ENCODE measurements around the gene AVPR1B.
A peak's percentile ranks its signal among the peaks of the same experiment; 100 is the strongest.

Gene AVPR1B

DNA sequence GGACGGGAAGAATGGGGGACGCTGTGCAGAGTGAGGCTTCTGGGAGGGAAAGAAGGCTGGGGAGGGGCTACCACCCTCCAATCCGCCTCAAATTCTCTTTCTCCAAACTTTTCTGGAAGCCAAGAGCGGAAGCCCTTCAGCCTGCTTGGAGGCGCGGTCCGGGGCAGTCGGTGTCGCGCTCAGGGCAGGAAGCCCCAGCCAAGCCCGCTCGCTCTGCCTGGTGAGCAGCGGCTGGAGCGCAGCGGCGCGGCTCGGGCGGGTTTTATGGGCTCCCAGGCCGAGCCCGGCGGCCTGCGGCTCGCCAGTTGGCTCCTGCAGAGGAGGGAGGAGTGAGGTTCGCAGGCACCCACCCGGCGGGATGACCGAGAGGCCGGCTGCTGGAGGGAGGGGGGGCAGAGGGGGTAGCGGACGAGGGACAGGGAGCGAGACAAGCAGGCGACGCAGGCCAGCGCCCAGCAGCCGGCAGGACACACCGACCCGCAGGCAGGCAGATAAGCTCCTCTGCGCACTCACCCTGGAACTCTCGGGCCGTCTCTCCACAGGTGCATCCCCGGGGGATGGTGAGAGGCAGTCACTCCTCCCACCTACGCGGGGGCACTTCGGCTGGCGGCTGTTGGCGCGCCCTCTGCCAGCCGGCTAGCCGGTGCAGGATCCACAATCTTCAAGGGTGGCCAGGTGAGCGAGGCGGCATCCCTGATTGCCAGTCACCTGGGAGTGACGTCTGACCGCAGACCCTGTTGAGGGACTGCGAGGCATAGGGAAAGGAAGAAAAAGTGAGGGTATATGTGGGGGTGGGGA, at the start of gene AVPR1B:
Gene AVPR1B, minus strand, starts transcription at position 238 of the 798 bp plus-strand sequence. CDS start 498 bp downstream, outside the sequence.
- H3K36me3 Mint-ChIP-seq: peaks cover 4% of the 10 kb centered on the region in 2 donors
- ATAC-seq (replicated peaks) (peak; percentile 84 to 85), DNase-seq (peak; percentile 33)
- H3K27ac Mint-ChIP-seq: peak within 1 kb of the TSS; percentile 63
- peaks cover 36 to 62% of the 10 kb centered on the region in 2 donors for H3K27me3 Mint-ChIP-seq
- H3K4me1 Mint-ChIP-seq: peaks cover 25 to 35% of the 10 kb centered on the region in 2 donors
- H3K4me3 Mint-ChIP-seq: peak within 1 kb of the TSS; percentile 68 to 73
- peaks cover 5 to 9% of the 10 kb centered on the region in 2 donors for H3K9me3 Mint-ChIP-seq

DNA sequence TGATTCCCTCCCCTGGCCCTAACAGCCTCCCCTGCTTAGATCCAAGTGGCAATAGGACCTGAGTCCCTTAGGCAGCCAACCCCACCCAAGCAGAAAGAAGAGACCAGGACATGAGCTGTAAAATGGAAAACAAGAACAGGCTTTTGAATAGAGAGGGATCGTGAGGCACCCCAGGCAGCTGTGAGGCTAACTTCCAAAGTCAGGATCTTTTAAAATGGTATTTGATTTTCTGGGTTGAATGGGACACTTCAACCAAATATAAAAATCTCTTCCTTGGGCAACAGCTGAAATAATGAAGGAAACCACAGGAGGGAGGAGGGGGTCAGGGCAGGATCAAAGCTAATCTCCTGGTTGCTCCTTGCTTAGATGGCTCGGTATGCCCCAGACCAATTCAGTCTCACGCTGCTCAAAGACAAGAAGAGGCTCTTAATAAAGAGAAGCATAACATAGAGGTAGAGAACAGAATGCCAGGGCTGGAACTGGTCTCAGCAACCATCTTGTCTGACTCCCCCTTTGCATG, 28.6 kb upstream of the AVPR1B start:
- DNase-seq (no peak), ATAC-seq (replicated peaks) (no peak)
- Mint-ChIP-seq H3K27ac (no peak overlapping the region), H3K27me3 (peaks cover 12 to 16% of the 10 kb centered on the region in 2 donors), H3K4me3 (no peak overlapping the region), H3K9me3 (peaks cover 0 to 4% of the 10 kb centered on the region in 2 donors), H3K4me1 (no peaks in the 10 kb centered on the region), H3K36me3 (no peaks in the 10 kb centered on the region)

- H3K4me1 Mint-ChIP-seq: no peaks in the 10 kb centered on the region
- peaks cover 0 to 4% of the 10 kb centered on the region in 2 donors for H3K9me3 Mint-ChIP-seq
- DNase-seq: no peak
- no peak overlapping the region for H3K4me3 Mint-ChIP-seq
- H3K36me3 Mint-ChIP-seq: no peaks in the 10 kb centered on the region
- no peak for ATAC-seq (replicated peaks)
- H3K27me3 Mint-ChIP-seq: peaks cover 24 to 27% of the 10 kb centered on the region in 2 donors
- no peak overlapping the region for H3K27ac Mint-ChIP-seq
These were observed 27.4 kb upstream of the AVPR1B start for GRCh38 chr1:206144605-206145004.

DNA sequence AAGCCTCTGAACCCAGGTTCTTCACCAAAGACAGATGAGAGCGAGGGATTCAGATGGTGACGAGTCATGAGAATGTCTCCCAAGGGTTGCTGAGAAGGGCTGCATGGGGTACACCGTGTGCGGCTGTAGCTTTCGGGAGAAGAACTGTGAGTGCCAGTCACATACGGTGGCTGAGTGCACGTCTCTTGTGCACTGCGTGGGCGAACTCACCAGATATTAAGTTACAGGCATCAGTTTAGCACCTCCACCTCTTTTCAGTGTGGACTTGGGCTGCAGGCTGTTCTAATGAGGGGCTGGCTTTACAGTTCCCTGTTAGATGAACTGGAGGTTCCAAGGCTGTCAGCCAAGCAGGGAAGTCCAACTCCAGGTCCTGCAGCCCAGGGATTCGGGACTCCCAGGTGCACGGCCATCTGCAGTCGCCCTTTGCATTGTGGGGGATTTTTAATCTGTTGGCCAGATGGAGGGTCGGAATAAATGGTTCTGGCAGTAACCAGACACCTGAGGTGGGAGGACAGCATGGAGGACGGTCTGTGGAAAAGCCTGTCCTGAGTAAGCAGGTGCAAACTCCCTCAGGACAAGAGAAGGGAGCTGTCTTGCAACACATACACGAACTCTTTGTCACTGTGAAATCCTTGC, 26.5 kb upstream of the AVPR1B start:
- DNase-seq: no peak
- Mint-ChIP-seq H3K9me3 (peaks cover 0 to 4% of the 10 kb centered on the region in 2 donors), H3K27ac (no peak overlapping the region)

GRCh38 chr1:206142770-206143169, 25.6 kb upstream of the AVPR1B start:
- DNase-seq (no peak), ATAC-seq (replicated peaks) (no peak)
- H3K4me3 Mint-ChIP-seq: no peak overlapping the region
- H3K4me1 Mint-ChIP-seq: no peaks in the 10 kb centered on the region
- H3K9me3 Mint-ChIP-seq: no peaks in the 10 kb centered on the region
- no peak overlapping the region for H3K27ac Mint-ChIP-seq
- no peaks in the 10 kb centered on the region for H3K36me3 Mint-ChIP-seq
- H3K27me3 Mint-ChIP-seq: peaks cover 26 to 41% of the 10 kb centered on the region in 2 donors

More for the DNA sequence above, 26.5 kb upstream of the AVPR1B start:
- no peaks in the 10 kb centered on the region for H3K36me3 Mint-ChIP-seq
- no peak overlapping the region for H3K4me3 Mint-ChIP-seq
- ATAC-seq (replicated peaks): no peak
- H3K4me1 Mint-ChIP-seq: no peaks in the 10 kb centered on the region
- peaks cover 26 to 34% of the 10 kb centered on the region in 2 donors for H3K27me3 Mint-ChIP-seq

GRCh38 chr1:206142011-206142410, 24.8 kb upstream of the AVPR1B start:
- Mint-ChIP-seq H3K27ac (no peak overlapping the region), H3K4me1 (no peaks in the 10 kb centered on the region), H3K4me3 (no peak overlapping the region), H3K36me3 (no peaks in the 10 kb centered on the region), H3K9me3 (no peaks in the 10 kb centered on the region), H3K27me3 (peaks cover 26 to 41% of the 10 kb centered on the region in 2 donors)
- DNase-seq (no peak), ATAC-seq (replicated peaks) (no peak)

DNA sequence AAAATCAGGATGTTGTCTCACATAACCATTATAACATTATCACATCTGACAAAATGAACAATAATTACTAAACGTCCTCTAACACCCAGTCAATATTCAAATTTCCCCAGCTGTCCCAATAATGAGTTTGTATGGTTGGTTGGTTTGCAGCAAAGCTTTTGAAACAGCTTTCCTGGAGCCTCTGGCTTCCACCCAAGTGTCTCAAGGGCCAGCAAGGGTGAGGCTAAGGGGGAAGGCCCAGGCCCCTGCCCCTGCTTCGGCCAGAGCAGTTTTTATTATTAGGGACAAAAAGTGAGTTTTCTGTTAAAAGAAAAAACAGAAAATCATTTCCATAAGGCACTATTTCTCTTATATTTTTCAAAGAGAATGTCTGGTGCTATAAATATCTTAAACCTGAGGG, 19.1 kb upstream of the AVPR1B start:
- Mint-ChIP-seq H3K4me3 (no peak overlapping the region), H3K27ac (peak overlapping the region; percentile 20), H3K27me3 (peaks cover 14 to 25% of the 10 kb centered on the region in 2 donors), H3K36me3 (no peaks in the 10 kb centered on the region), H3K9me3 (no peaks in the 10 kb centered on the region), H3K4me1 (peaks cover 7 to 13% of the 10 kb centered on the region in 2 donors)
- no peak for DNase-seq
- ATAC-seq (replicated peaks): no peak

- peaks cover 8 to 20% of the 10 kb centered on the region in 2 donors for H3K27me3 Mint-ChIP-seq
- no peaks in the 10 kb centered on the region for H3K9me3 Mint-ChIP-seq
- peak overlapping the region; percentile 6 for H3K27ac Mint-ChIP-seq
- H3K36me3 Mint-ChIP-seq: no peaks in the 10 kb centered on the region
- peaks cover 7 to 13% of the 10 kb centered on the region in 2 donors for H3K4me1 Mint-ChIP-seq
- DNase-seq (no peak), ATAC-seq (replicated peaks) (peak in 1 of 2 donors; percentile 55)
- no peak overlapping the region for H3K4me3 Mint-ChIP-seq
These were observed 18.1 kb upstream of the AVPR1B start for GRCh38 chr1:206135248-206135647.

- Mint-ChIP-seq H3K27ac (no peak overlapping the region), H3K4me3 (no peak overlapping the region), H3K36me3 (no peaks in the 10 kb centered on the region), H3K9me3 (no peaks in the 10 kb centered on the region), H3K27me3 (peaks cover 0 to 8% of the 10 kb centered on the region in 2 donors), H3K4me1 (peaks cover 7 to 13% of the 10 kb centered on the region in 2 donors)
- DNase-seq (no peak), ATAC-seq (replicated peaks) (no peak)
These were observed 16.7 kb upstream of the AVPR1B start for GRCh38 chr1:206133751-206134415.

DNA sequence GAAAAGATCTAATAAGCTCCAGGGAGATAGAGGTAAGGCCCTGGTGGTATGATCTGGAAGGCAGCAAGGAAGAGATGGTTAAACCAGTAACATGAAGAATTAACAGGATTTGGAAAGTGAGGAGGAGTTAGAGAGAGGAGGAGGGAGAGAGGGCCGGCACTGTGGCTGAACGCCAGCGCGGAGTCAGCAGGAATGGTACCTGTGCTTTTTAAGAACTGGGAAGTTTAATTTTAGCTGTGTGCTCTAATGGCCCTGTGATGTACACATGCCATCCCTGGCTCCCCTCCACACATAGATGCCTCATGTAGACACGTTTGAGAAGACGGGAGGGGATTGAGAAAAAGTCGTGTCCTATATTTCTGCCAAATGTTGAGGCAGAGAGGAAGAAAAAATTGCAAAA, 13.8 kb upstream of the AVPR1B start:
- Mint-ChIP-seq H3K27me3 (peaks cover 8 to 16% of the 10 kb centered on the region in 2 donors), H3K36me3 (no peaks in the 10 kb centered on the region), H3K27ac (no peak overlapping the region), H3K4me1 (peaks cover 7 to 13% of the 10 kb centered on the region in 2 donors), H3K4me3 (no peak overlapping the region), H3K9me3 (no peaks in the 10 kb centered on the region)
- DNase-seq (no peak), ATAC-seq (replicated peaks) (no peak)

DNA sequence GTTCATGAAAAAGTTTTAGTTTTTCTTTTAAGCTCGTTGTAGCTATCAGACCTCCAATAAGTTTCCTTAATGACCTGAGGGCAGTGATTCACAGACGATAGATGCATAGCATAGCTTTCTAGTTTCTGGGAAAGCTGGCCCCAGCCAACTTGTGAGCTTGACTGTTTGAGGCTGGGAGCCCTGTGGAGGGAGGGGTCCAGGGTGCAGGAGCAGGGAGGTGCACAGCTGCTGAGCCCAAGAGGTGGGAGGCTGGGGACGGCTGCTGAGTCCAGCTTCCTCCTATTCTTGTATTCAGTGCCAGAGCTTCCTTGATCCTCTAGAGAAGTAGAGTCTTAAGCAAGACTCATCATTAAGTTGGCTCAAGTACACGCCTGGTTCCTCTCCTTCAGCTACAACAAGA, 11.0 kb upstream of the AVPR1B start:
- Mint-ChIP-seq H3K36me3 (peaks cover 0 to 2% of the 10 kb centered on the region in 2 donors), H3K4me3 (no peak overlapping the region), H3K9me3 (no peaks in the 10 kb centered on the region), H3K4me1 (peaks cover 0 to 2% of the 10 kb centered on the region in 2 donors), H3K27ac (no peak overlapping the region), H3K27me3 (peaks cover 18 to 22% of the 10 kb centered on the region in 2 donors)
- no peak for ATAC-seq (replicated peaks)
- no peak for DNase-seq

GRCh38 chr1:206127336-206127735, 10.1 kb upstream of the AVPR1B start:
- Mint-ChIP-seq H3K4me1 (peaks cover 0 to 2% of the 10 kb centered on the region in 2 donors), H3K27ac (no peak overlapping the region), H3K27me3 (peaks cover 18 to 22% of the 10 kb centered on the region in 2 donors), H3K36me3 (peaks cover 3 to 5% of the 10 kb centered on the region in 2 donors), H3K9me3 (peaks cover 2 to 3% of the 10 kb centered on the region in 2 donors), H3K4me3 (no peak overlapping the region)
- DNase-seq (no peak), ATAC-seq (replicated peaks) (no peak)

DNA sequence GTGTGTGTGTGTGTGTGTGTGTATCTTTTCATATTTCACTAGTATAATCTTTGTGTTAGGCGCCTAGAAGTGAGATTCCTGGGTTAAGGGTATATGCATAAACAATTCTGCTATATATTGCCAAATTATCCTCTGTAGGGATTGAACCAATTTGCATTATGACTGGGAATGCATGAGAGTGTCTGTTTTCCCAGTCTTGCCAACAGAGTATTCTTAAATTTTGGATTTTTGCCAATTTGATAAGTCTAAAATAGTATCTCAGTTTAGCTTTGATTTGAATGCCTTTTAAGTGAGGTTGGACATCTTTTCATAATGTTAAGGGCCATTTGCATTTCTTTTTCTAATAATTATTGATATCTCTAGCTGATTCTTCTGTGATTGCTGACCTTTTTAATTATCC, 8.2 kb upstream of the AVPR1B start:
- H3K4me1 Mint-ChIP-seq: no peaks in the 10 kb centered on the region
- ATAC-seq (replicated peaks) (no peak), DNase-seq (no peak)
- peaks cover 6 to 8% of the 10 kb centered on the region in 2 donors for H3K36me3 Mint-ChIP-seq
- H3K27me3 Mint-ChIP-seq: peaks cover 33 to 35% of the 10 kb centered on the region in 2 donors
- H3K27ac Mint-ChIP-seq: no peak overlapping the region
- peaks cover 7 to 12% of the 10 kb centered on the region in 2 donors for H3K9me3 Mint-ChIP-seq
- no peak overlapping the region for H3K4me3 Mint-ChIP-seq

DNA sequence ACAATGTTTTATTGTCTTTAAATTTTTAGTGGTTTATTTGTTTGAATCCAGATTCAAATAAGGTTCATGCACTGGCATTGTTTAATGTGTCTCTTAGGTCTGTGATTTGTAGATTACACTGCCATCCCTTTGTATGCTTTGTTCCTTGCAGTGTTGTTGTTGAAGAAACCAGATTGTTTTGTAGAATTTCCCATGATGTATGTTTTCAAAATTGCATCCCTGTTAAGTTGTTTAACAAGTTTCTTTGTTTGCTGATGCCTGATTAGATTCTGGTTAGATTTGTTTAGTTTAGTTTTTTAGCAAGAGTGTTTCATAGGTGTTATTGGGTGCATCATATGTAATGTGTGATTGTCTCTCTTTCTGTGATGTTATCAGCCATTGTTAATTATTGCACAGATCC, 5.5 kb upstream of the AVPR1B start:
- Mint-ChIP-seq H3K4me1 (peaks cover 6% of the 10 kb centered on the region in 2 donors), H3K36me3 (peaks cover 6 to 8% of the 10 kb centered on the region in 2 donors), H3K27me3 (peaks cover 42 to 55% of the 10 kb centered on the region in 2 donors), H3K4me3 (no peak overlapping the region), H3K27ac (no peak overlapping the region), H3K9me3 (peaks cover 7 to 12% of the 10 kb centered on the region in 2 donors)
- DNase-seq (no peak), ATAC-seq (replicated peaks) (no peak)

Data from stimulated activated naive B cell treated with anti-CD40 and anti-IgM and Interleukin-4, amounts not matched to agents 10 μg/mL and 1 μg/mL and 100 μg/mL, for 72 hours (primary cell).